BLaER1 treated with 17β-estradiol and CSF1 and Interleukin-3, amounts not matched to agents 10 nM and 100 nM (cell line): ENCODE data around the gene CRELD2.

ENCODE experiments used
- H3K27ac ChIP-seq, 11 experiments: shearing (Covaris generic); formaldehyde crosslinking; 2 replicates each; pipeline ENCODE4 v1.8.1; 2022
- H3K27me3 ChIP-seq, 11 experiments: shearing (Covaris generic); formaldehyde crosslinking; 2 replicates each; pipeline ENCODE4 v1.8.1; 2022
- H3K36me3 ChIP-seq, 11 experiments: shearing (Covaris generic); formaldehyde crosslinking; 2 replicates each; pipeline ENCODE4 v1.8.1; 2022
- H3K4me1 ChIP-seq, 10 experiments: shearing (Covaris generic); formaldehyde crosslinking; 2 replicates each; pipeline ENCODE4 v1.8.1; 2022
- H3K4me2 ChIP-seq, 11 experiments: shearing (Covaris generic); formaldehyde crosslinking; 2 replicates each; pipeline ENCODE4 v1.8.1; 2022
- H3K4me3 ChIP-seq, 10 experiments: shearing (Covaris generic); formaldehyde crosslinking; 2 replicates each; pipeline ENCODE4 v1.8.1; 2022
- H3K9ac ChIP-seq, 11 experiments: shearing (Covaris generic); formaldehyde crosslinking; 2 replicates each; pipeline ENCODE4 v1.8.1; 2022
- H3K9me3 ChIP-seq, 11 experiments: shearing (Covaris generic); formaldehyde crosslinking; replicated peaks in 1 of 11; 2 replicates each; pipeline ENCODE4 v1.8.1; 2022
- H4K20me1 ChIP-seq, 11 experiments: shearing (Covaris generic); formaldehyde crosslinking; 2 replicates each; pipeline ENCODE4 v1.8.1; 2022
- Cebpa-rat ChIP-seq, 11 experiments: shearing (Covaris generic); IDR thresholded peaks; 2 replicates each; pipeline ENCODE4 v1.8.1; 2022

The CRELD2 gene

GRCh38 chr22:49885281-49885680, 33.2 kb upstream of the CRELD2 start:
- no peak overlapping the region for H3K27ac ChIP-seq
- no peaks in the 10 kb centered on the region for H3K27me3 ChIP-seq
- H3K4me3 ChIP-seq, result no peak overlapping the region
- H3K9ac ChIP-seq, result no peak overlapping the region
- H3K4me1 ChIP-seq, result peaks cover 8 to 25% (median 19%) of the 10 kb centered on the region in 10 experiments
- H3K36me3 ChIP-seq, result peaks cover 74 to 95% (median 90%) of the 10 kb centered on the region in 11 experiments
- H4K20me1 ChIP-seq, result peaks cover 43 to 100% (median 89%) of the 10 kb centered on the region in 11 experiments; a peak in 21 of 22 replicates
- TF ChIP-seq Cebpa-rat (IDR thresholded peaks at IDR 0.05), result no peak
- no peak overlapping the region for H3K4me2 ChIP-seq
- peaks cover 20 to 65% (median 36%) of the 10 kb centered on the region in 11 experiments for H3K9me3 ChIP-seq

- peaks cover 80 to 100% (median 95%) of the 10 kb centered on the region in 11 experiments for H3K36me3 ChIP-seq
- no peak overlapping the region for H3K27ac ChIP-seq
- TF ChIP-seq Cebpa-rat (IDR thresholded peaks at IDR 0.05), result no peak
- peaks cover 26 to 71% (median 42%) of the 10 kb centered on the region in 11 experiments for H3K9me3 ChIP-seq
- H3K27me3 ChIP-seq, result no peaks in the 10 kb centered on the region
- H3K4me1 ChIP-seq, result peaks cover 2 to 19% (median 14%) of the 10 kb centered on the region in 10 experiments; a peak in 18 of 20 replicates
- H3K4me2 ChIP-seq, result no peak overlapping the region
- no peak overlapping the region for H3K4me3 ChIP-seq
- no peak overlapping the region for H3K9ac ChIP-seq
- peaks cover 37 to 100% (median 83%) of the 10 kb centered on the region in 11 experiments; a peak in 21 of 22 replicates for H4K20me1 ChIP-seq
Observed at GRCh38 chr22:49885881-49886280, 32.6 kb upstream of the CRELD2 start.

- H3K9me3 ChIP-seq, result peaks cover 29 to 75% (median 45%) of the 10 kb centered on the region in 11 experiments
- no peak overlapping the region for H3K4me2 ChIP-seq
- no peak overlapping the region for H3K27ac ChIP-seq
- no peak overlapping the region for H3K4me3 ChIP-seq
- H3K4me1 ChIP-seq, result peaks cover 0 to 13% (median 8%) of the 10 kb centered on the region in 10 experiments; a peak in 12 of 20 replicates
- H4K20me1 ChIP-seq, result peaks cover 32 to 100% (median 77%) of the 10 kb centered on the region in 11 experiments; a peak in 21 of 22 replicates
- no peak for TF ChIP-seq Cebpa-rat (IDR thresholded peaks at IDR 0.05)
- no peak overlapping the region for H3K9ac ChIP-seq
- no peaks in the 10 kb centered on the region for H3K27me3 ChIP-seq
- H3K36me3 ChIP-seq, result peaks cover 86 to 100% (median 97%) of the 10 kb centered on the region in 11 experiments
Observed at GRCh38 chr22:49886346-49887063, 31.9 kb upstream of the CRELD2 start.

- H4K20me1 ChIP-seq, result peaks cover 27 to 100% (median 71%) of the 10 kb centered on the region in 11 experiments; a peak in 21 of 22 replicates
- TF ChIP-seq Cebpa-rat (IDR thresholded peaks at IDR 0.05), result no peak
- peaks cover 29 to 75% (median 45%) of the 10 kb centered on the region in 11 experiments for H3K9me3 ChIP-seq
- H3K4me1 ChIP-seq, result peaks cover 0 to 12% (median 3%) of the 10 kb centered on the region in 10 experiments; a peak in 6 of 20 replicates
- H3K27ac ChIP-seq, result no peak overlapping the region
- H3K9ac ChIP-seq, result no peak overlapping the region
- no peak overlapping the region for H3K4me2 ChIP-seq
- no peak overlapping the region for H3K4me3 ChIP-seq
- no peaks in the 10 kb centered on the region for H3K27me3 ChIP-seq
- H3K36me3 ChIP-seq, result peaks cover 90 to 100% (median 99%) of the 10 kb centered on the region in 11 experiments
Observed at GRCh38 chr22:49887064-49887451, 31.4 kb upstream of the CRELD2 start.

GRCh38 chr22:49887702-49888101, 30.7 kb upstream of the CRELD2 start:
- H4K20me1 ChIP-seq, result peaks cover 20 to 100% (median 70%) of the 10 kb centered on the region in 11 experiments; a peak in 21 of 22 replicates
- no peak for TF ChIP-seq Cebpa-rat (IDR thresholded peaks at IDR 0.05)
- no peak overlapping the region for H3K9ac ChIP-seq
- H3K4me1 ChIP-seq, result peaks cover 0 to 6% (median 0%) of the 10 kb centered on the region in 10 experiments; a peak in 4 of 20 replicates
- no peak overlapping the region for H3K4me3 ChIP-seq
- H3K27ac ChIP-seq, result no peak overlapping the region
- peaks cover 96 to 100% (median 99%) of the 10 kb centered on the region in 11 experiments for H3K36me3 ChIP-seq
- H3K9me3 ChIP-seq, result peaks cover 29 to 75% (median 45%) of the 10 kb centered on the region in 11 experiments
- no peak overlapping the region for H3K4me2 ChIP-seq
- H3K27me3 ChIP-seq, result no peaks in the 10 kb centered on the region

GRCh38 chr22:49889071-49889470, 29.4 kb upstream of the CRELD2 start:
- Histone ChIP-seq H3K4me3 (no peak overlapping the region; a peak in 1 of 20 replicates), H3K9ac (no peak overlapping the region), H4K20me1 (peaks cover 13 to 97% (median 63%) of the 10 kb centered on the region in 11 experiments; a peak in 21 of 22 replicates), H3K27ac (no peak overlapping the region), H3K27me3 (no peaks in the 10 kb centered on the region), H3K4me1 (no peaks in the 10 kb centered on the region), H3K36me3 (peaks cover 93 to 100% (median 99%) of the 10 kb centered on the region in 11 experiments), H3K4me2 (no peak overlapping the region), H3K9me3 (peaks cover 31 to 83% (median 49%) of the 10 kb centered on the region in 11 experiments)
- TF ChIP-seq Cebpa-rat (IDR thresholded peaks at IDR 0.05), result no peak

- Histone ChIP-seq H3K9me3 (peaks cover 33 to 59% (median 43%) of the 10 kb centered on the region in 11 experiments), H3K27ac (no peak overlapping the region), H3K4me3 (no peak overlapping the region), H4K20me1 (peaks cover 4 to 97% (median 45%) of the 10 kb centered on the region in 11 experiments; a peak in 19 of 22 replicates), H3K9ac (no peak overlapping the region), H3K27me3 (no peaks in the 10 kb centered on the region), H3K4me2 (no peak overlapping the region), H3K4me1 (no peaks in the 10 kb centered on the region), H3K36me3 (peaks cover 60 to 98% (median 86%) of the 10 kb centered on the region in 11 experiments)
- TF ChIP-seq Cebpa-rat (IDR thresholded peaks at IDR 0.05), result no peak
Observed at GRCh38 chr22:49892226-49892899, 26.1 kb upstream of the CRELD2 start.

GRCh38 chr22:49893025-49893424, 25.4 kb upstream of the CRELD2 start:
- Histone ChIP-seq H3K9ac (no peak overlapping the region), H3K36me3 (peaks cover 53 to 98% (median 83%) of the 10 kb centered on the region in 11 experiments), H4K20me1 (peaks cover 4 to 95% (median 44%) of the 10 kb centered on the region in 11 experiments; a peak in 19 of 22 replicates), H3K27me3 (no peaks in the 10 kb centered on the region), H3K4me3 (no peak overlapping the region), H3K9me3 (peaks cover 30 to 54% (median 38%) of the 10 kb centered on the region in 11 experiments), H3K27ac (no peak overlapping the region), H3K4me2 (no peak overlapping the region), H3K4me1 (no peaks in the 10 kb centered on the region)
- no peak for TF ChIP-seq Cebpa-rat (IDR thresholded peaks at IDR 0.05)
